Stimulated activated CD8-positive, alpha-beta memory T cell treated with anti-CD3 and anti-CD28 coated beads, Interleukin-4, amount 100 ng/mL, for 4 hours (primary cell): Measurements from ENCODE around the gene ERN1.

ENCODE experiments used
- DNase-seq, 2 donors: peaks; one replicate each; pipeline ENCODE4 v3.0.0-alpha.2; 2020; ENCODE audit warnings: low read depth in 2 of 2, low spot score in 1 of 2

The ERN1 gene

DNA sequence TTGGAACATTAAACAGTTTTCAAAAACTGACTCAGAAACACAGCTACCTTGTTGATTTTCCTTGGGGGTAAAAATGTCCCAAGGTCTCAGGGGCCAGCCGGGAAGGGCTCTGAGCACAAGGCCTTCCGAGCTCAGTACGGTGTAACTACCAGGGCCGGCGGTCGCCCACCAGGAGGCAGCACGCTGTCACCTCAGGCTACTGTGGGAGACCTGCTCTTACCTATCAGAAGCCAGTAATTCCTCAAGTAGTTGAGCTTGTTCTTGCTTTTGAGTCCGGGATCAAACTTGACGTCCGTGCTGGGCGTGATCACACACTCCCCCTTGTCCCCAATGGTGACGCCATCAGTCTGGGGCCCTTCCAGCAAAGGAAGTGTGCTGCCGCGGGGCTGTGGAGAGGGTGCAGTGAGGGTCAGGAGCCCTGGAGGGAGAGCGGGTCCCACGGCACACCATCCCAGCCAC, 66.1 kb downstream of the ERN1 start:
- no peak for DNase-seq

DNA sequence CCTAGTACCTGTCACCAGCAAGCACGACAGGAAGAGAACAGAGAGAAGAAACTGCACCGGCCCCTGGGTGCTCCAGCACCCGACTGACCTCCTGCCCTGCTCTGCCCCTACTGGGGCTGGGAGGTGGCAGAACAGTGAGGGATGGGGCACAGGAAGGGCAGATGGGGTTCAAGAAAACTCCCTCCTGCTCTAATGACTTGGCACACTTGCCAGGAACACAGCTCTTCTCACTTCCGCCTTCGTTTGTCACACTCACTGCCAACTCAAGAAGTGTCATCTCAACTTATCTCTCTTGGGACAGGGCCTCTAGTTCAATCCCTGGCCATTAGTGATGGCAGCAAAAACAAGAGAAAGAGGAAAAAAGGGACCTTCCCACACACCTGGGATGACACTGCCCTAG, 66.9 kb downstream of the ERN1 start:
- DNase-seq: no peak

DNA sequence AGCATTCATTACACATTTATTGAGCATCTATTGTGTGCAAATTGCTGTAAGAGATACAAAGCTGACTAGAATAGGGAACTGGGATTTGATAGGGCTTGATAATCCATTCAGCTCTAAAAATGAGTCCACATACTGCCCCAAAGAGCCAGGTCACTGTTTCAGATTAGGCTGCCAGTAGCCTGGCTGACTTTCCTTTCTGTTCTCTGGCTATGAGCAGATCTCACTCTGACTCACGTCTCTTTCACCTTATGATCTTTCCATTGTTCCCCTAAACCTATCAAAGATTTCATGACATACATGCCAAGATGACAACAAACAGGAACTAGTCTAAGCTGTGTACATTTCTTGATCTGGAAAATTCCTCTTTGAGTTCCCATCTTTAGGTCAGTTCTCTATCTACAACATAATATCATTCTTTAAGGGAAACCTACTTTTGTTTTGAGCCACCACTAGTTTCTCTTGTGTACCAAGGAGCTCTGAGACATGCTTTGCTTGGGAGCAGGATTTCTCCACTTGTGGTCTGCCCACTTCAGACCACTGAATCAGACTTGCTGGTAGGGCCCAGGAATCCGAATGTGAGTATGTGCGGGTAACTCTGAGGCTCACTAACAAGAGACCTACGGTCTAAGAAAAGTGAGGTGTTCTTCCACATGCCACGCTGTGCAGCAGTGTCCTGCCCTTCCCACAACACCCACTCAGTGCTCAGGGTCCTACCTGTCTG, 68.6 kb downstream of the ERN1 start:
- DNase-seq: no peak

DNA sequence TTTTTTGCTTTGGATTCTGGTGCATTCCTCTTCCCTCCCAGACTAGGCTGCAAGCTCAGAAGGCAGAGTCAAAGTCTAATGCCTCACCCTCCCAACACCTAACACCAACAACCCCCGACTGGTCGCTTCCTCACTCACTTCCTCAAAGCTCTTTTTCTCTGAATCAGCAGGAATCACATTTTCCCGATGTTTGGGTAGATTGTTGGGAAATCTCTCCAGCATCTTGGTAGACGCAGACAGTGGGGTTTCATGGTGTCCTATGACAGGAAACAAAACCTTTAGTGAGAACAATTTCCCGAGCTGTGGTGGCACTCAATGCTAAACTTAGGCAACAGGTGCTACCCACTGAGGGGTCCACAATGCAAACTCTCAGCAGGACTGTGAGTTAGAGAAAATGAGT, 69.6 kb downstream of the ERN1 start:
- no peak for DNase-seq

DNA sequence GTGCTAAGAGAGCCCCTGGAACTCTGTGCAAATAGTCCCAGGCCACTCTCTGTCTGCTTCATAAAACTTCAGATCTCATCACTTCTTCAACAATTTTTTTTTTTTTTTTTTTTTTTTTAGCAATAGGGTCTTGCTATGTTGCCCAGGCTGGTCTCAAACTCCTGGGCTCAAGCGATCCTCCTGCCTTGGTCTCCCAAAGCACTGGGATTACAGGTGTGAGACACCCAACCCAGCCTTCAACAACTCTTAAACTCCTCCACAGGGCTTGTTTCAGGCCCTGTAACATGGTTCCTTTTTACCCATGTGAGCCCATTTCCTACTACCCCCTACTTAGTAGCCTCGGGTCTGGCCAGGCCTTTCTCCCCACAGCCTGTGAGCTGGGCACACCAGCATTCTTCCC, 70.2 kb downstream of the ERN1 start:
- DNase-seq: no peak

- DNase-seq: no peak
Observed at GRCh38 chr17:64058621-64059020, 71.3 kb downstream of the ERN1 start.

GRCh38 chr17:64057701-64058263, 72.2 kb downstream of the ERN1 start:
- DNase-seq: no peak

- no peak for DNase-seq
Observed at GRCh38 chr17:64056269-64057005, 73.5 kb downstream of the ERN1 start.

DNA sequence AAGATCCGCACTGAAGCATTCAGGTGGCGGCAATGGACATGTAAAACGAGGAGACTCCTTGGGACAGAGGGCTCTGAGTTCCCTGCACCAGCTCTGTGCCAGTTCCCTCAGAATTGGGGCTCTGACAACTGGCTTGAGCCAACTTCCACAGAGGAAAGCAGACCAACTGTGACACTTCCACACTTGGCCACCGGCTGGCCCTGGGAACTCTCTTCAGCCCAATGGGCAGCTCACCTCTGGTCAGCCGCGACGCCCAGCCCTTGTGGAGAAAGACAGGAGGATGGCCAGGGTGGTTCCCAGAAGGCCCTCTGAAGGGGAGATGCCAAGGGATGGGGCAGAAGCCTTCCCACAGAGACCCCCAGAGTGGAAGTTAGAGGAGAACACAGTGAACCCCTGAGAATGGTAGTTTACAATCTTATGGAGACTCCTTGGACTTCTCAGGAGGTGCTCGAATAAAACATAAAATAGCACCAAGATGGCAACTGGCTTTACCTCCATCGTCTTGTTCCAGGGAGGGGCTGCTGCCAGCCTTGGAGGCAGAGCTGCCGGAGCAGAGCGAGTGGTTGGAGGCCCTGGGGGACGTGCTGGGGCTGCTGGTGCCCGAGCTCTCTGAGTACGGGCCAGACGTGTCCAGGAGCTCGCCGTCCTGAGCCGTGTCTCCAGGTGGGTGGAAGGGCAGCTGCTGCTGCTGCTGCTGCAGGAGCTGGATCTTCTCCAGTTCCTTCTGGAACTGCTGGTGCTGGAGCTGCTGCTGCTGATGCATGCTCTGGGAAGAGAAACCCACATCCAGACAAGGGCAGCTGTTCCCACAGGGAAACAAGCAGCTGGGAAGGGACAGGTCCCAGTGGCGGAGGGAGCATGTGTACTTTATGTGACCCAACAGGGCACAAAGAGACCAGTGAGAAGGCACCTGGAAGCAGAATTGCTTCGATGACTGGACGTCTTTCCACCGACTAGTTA, 74.5 kb downstream of the ERN1 start:
- DNase-seq: no peak

DNA sequence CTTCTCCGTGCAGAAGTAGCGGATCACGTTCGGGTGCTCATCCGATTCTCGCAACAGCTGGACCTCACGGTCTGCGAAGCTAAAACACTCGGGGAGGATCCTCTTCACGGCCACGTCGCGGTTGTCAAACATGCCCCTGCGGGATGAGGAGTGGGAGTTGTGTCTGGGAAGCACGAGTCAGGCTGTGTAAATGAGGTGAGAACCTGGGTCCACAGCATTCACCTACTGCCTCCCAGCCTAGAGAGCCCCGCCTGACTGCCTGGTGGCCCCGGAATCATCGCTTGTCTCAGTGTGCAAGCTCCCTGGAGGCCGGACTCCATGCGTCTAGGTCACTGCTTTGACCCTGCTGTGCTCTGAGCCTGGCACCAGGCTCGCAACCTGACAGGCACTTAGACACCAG, 75.6 kb downstream of the ERN1 start:
- no peak for DNase-seq

DNA sequence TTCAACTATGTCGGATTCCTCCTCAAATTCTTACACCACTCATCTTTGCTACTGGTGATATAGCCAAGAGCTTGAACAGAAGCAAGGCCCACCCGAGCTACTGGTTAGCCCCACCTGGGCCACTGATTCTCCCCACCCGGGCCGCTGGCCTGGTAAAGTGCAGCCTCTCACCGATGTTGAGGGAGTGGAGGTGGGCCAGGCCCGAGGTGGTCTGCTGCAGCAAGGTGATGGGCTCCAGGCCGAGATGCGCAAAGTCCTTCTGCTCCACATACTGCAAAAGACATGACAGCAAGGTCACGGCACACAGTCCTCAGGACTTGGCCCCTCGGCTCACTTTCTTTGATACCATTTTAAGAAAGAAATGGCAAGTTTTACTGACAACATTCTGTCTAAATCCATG, 76.8 kb downstream of the ERN1 start:
- DNase-seq: no peak

GRCh38 chr17:64051153-64051552, 78.8 kb downstream of the ERN1 start:
- no peak for DNase-seq

GRCh38 chr17:64048805-64049204, 81.1 kb downstream of the ERN1 start:
- DNase-seq: no peak

DNA sequence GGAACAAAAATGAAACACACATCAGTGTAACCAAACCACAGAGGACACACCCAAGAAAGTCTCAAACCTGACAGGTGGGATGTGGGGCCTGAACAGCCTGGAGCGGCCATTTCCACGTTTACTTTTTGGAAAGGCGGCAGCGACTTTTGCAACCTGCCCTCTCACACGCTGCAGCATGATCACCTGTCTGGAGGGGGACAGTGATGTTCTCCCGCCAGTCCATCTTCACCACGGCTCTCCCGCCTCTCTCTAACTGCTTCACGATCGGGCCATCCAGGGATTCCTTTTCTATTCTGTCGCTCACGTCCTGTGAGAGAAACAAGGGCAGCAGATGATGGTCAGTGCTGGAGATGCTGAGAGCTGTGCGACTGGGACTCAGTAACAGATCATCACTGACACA, 84.8 kb downstream of the ERN1 start:
- DNase-seq: no peak

GRCh38 chr17:64042700-64043485, 87.1 kb downstream of the ERN1 start:
- no peak for DNase-seq

DNA sequence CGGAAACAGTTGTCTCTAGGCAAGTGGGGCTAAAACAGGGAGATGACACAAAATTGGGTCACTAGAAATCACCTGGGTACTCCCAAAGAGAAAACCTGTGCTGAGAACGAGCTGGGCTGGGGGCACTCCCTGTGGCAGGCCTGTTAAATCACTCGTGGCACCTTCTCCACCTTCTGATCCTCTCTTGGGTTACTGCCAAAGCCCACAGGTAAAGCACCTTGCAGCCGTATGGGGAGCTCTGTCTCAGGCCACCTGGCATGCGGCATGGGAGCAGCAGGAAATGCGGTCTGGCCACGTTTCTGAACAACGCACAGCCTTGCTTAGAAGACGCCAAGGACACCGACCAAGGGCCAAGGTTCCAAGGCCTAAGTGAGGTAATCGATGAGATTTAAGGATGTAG, 88.0 kb downstream of the ERN1 start:
- DNase-seq: no peak

GRCh38 chr17:64040206-64040605, 89.7 kb downstream of the ERN1 start:
- DNase-seq: no peak

DNA sequence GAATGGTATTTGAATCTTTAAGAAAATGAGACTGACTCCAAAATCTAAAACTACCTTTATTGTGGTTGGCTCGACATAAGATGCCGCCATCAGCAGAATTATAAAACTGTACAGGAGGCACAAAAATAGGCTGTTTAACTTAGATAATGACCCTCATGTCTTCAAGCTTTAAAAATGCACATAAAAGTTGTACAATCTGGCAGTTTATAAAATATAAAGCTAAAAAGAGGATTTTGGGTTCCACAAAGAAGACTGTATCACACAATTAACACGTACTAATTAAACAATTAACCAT, 90.9 kb downstream of the ERN1 start:
- no peak for DNase-seq

DNA sequence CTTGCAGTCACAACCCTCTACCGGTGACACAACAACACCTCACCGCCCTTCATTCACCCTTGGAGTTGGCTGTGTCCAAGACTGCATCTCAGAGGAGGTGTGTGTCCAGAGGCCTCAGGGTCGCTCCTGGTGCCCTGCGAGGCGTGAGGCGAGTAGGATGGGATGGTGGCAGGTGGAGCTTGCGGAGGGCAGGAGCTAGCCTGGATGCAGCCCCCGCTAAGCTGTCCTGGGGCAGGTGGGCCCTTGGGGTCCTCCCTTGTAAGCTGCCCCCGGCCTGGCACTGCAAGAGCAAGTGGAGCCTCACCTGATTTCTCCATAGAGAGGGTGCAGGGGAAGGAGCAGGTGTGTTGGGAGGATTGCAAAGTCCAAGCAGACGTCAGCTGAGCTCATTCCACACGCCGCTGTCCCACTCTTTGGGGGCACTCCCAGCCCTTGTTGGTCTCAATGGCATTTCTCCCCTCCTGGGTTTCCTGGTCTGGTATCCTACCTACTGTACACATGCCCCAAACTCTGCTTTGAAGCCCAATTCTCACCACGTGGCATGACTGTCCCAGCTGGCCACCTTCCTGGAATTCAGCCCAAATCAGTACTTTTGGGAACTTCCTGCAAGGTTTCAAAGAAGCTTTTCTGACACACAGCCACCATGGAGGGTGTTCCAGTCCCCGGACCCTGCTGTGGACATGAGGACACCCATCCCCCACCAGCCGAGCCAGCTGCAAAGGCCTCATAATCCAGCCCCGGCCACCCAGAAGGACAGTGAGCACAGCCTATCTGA, 91.4 kb downstream of the ERN1 start:
- no peak for DNase-seq

- DNase-seq: no peak
Observed at GRCh38 chr17:64037802-64038201, 92.1 kb downstream of the ERN1 start.
